GM12878 (cell line): ENCODE measurements around the gene TGM6. TPM values are rescaled to one million over a fixed set of nuclear protein-coding genes. Genes with fewer than 3 reads are reported as not detected.

Experiments used
- ATAC-seq: fragments of 200-7000 bp; cut with Tn5 transposase; 3 replicates; pipeline ENCODE4 v1.9.1; 2020; ENCODE audit warnings: mild to moderate bottlenecking, moderate library complexity
- BruUV-seq: library from RNA; stranded (reverse); fragments of 400-500 nt; replicated peaks from 2 replicates; lab custom pipeline; 2021; lab: Mats Ljungman, UMichigan
- CTCF ChIA-PET: fragments of 300-600 bp; sonication (Branson Sonifier 250); formaldehyde crosslinking; extraction: SDS; loops from one replicate; lab custom pipeline; 2021; ENCODE audit warnings: inconsistent platforms; lab: Yijun Ruan, JAX
- POLR2A ChIA-PET: fragments of 350-600 bp; formaldehyde crosslinking; extraction: SDS; loops from one replicate; lab custom pipeline; 2021; ENCODE audit warnings: inconsistent platforms; lab: Charles Lee
- RAD21 ChIA-PET: fragments of 300-600 bp; sonication (Branson Sonifier 250); formaldehyde crosslinking; loops from one replicate; lab custom pipeline; 2023; ENCODE audit warnings: antibody characterized with exemption; ENCODE audit not compliant: unreplicated experiment; lab: Charles Lee
- SMC1A ChIA-PET: fragments of 300-600 bp; sonication (Branson Sonifier 250); formaldehyde crosslinking; loops from one replicate; lab custom pipeline; 2023; ENCODE audit not compliant: unreplicated experiment, uncharacterized antibody; lab: Charles Lee
- DNase-seq: peaks from one replicate; pipeline ENCODE4 v3.0.0-alpha.2; 2011; ENCODE audit warnings: low read depth, low spot score
- FAIRE-seq: peaks from 3 replicates; lab custom pipeline; 2011; peaks lifted over from hg19 to GRCh38; lab: Jason Lieb, UNC
- H2AFZ ChIP-seq: 2 replicates; pipeline ENCODE4 v1.6.0; 2011; ENCODE audit warnings: low read depth, low read length, control low read depth; ENCODE audit not compliant: control insufficient read depth
- H3K27ac ChIP-seq: 2 replicates; pipeline ENCODE4 v1.5.1; 2011; ENCODE audit warnings: control low read depth; ENCODE audit not compliant: control insufficient read depth, insufficient read depth
- H3K27me3 ChIP-seq, 2 experiments: replicated peaks in 1 of 2; 2 replicates each; pipeline versions ENCODE4 v1.6.0 to v1.6.1; 2011; ENCODE audit warnings: low read length in 1 of 2; ENCODE audit not compliant: control insufficient read depth in 2 of 2, insufficient read depth in 2 of 2
- H3K36me3 ChIP-seq, 2 experiments: 2 replicates each; pipeline ENCODE4 v1.5.1; 2011; ENCODE audit warnings: low read length in 1 of 2; ENCODE audit not compliant: control insufficient read depth in 2 of 2, insufficient read depth in 2 of 2
- H3K4me1 ChIP-seq: 2 replicates; pipeline ENCODE4 v1.6.1; 2011; ENCODE audit warnings: mild to moderate bottlenecking, low read length, moderate library complexity, mixed read lengths; ENCODE audit not compliant: control insufficient read depth, insufficient read depth
- H3K4me2 ChIP-seq: 2 replicates; pipeline ENCODE4 v1.6.0; 2011; ENCODE audit warnings: control low read depth; ENCODE audit not compliant: control insufficient read depth, insufficient read depth
- H3K4me3 ChIP-seq: fragments of 200-600 bp; sonication (generic); 2 replicates; pipeline ENCODE4 v1.5.1; 2016
- H3K79me2 ChIP-seq: 2 replicates; pipeline ENCODE4 v1.6.0; 2011; ENCODE audit warnings: low read length; ENCODE audit not compliant: control insufficient read depth, insufficient read depth
- H3K9ac ChIP-seq: 2 replicates; pipeline ENCODE4 v1.8.0; 2011; ENCODE audit warnings: low read length, control low read depth, mixed read lengths; ENCODE audit not compliant: control insufficient read depth, insufficient read depth
- H3K9me3 ChIP-seq: replicated peaks from 3 replicates; pipeline ENCODE4 v1.5.1; 2011; ENCODE audit warnings: mild to moderate bottlenecking, low read length; ENCODE audit not compliant: control insufficient read depth, insufficient read depth
- H4K20me1 ChIP-seq: 2 replicates; pipeline ENCODE4 v1.6.0; 2011; ENCODE audit not compliant: control insufficient read depth, insufficient read depth
- ATF7 ChIP-seq: fragments of 450-650 bp; IDR thresholded peaks from 2 replicates; pipeline ENCODE4 v1.6.1; 2016; ENCODE audit warnings: low read depth, mild to moderate bottlenecking
- BCLAF1 ChIP-seq: fragments of 450-650 bp; IDR thresholded peaks from 2 replicates; pipeline ENCODE4 v1.6.1; 2017; ENCODE audit warnings: antibody characterized with exemption, mild to moderate bottlenecking, moderate library complexity
- CBX3 ChIP-seq: fragments of 200-600 bp; sonication (generic); IDR thresholded peaks from 2 replicates; pipeline ENCODE4 v1.6.1; 2016; ENCODE audit warnings: low read depth, borderline replicate concordance
- CHD2 ChIP-seq: IDR thresholded peaks from 2 replicates; pipeline ENCODE4 v1.6.1; 2011; ENCODE audit warnings: low read depth, low read length, improper control_type of control experiment, borderline replicate concordance
- ELK1 ChIP-seq: IDR thresholded peaks from 2 replicates; pipeline ENCODE4 v1.6.1; 2012; ENCODE audit warnings: low read depth, low read length, improper control_type of control experiment
- EZH2 ChIP-seq: IDR thresholded peaks from 2 replicates; pipeline ENCODE4 v1.6.1; 2012; ENCODE audit warnings: low read depth, mild to moderate bottlenecking, control low read depth, inconsistent platforms, low read length, borderline replicate concordance; ENCODE audit not compliant: control insufficient read depth
- FOS ChIP-seq: IDR thresholded peaks from 3 replicates; pipeline ENCODE4 v1.6.1; 2011; ENCODE audit warnings: borderline replicate concordance; ENCODE audit not compliant: insufficient read length; ENCODE audit errors: extremely low read depth
- HCFC1 ChIP-seq: fragments of 150-350 bp; IDR thresholded peaks from 2 replicates; pipeline ENCODE4 v1.6.1; 2014; ENCODE audit warnings: low read length
- KDM1A ChIP-seq: fragments of 200-600 bp; sonication (generic); IDR thresholded peaks from 2 replicates; pipeline ENCODE4 v1.6.1; 2016; ENCODE audit warnings: borderline replicate concordance
- KLF5 ChIP-seq: fragments of 450-650 bp; IDR thresholded peaks from 2 replicates; pipeline ENCODE4 v1.6.1; 2014; ENCODE audit warnings: mild to moderate bottlenecking; ENCODE audit not compliant: partially characterized antibody
- NBN ChIP-seq: fragments of 450-650 bp; IDR thresholded peaks from 2 replicates; pipeline ENCODE4 v1.6.1; 2016
- NFYB ChIP-seq: IDR thresholded peaks from 2 replicates; pipeline ENCODE4 v1.6.1; 2011; ENCODE audit warnings: low read depth, mild to moderate bottlenecking, low read length, improper control_type of control experiment, moderate library complexity; ENCODE audit not compliant: insufficient read depth
- PAX8 ChIP-seq: fragments of 450-650 bp; IDR thresholded peaks from 2 replicates; pipeline ENCODE4 v1.6.1; 2017; ENCODE audit warnings: mild to moderate bottlenecking, moderate library complexity
- POLR2AphosphoS5 ChIP-seq: IDR thresholded peaks from 2 replicates; pipeline ENCODE4 v1.6.1; 2011; ENCODE audit warnings: mild to moderate bottlenecking, low read length, inconsistent platforms
- RFX5 ChIP-seq: IDR thresholded peaks from 2 replicates; pipeline ENCODE4 v1.6.1; 2011; ENCODE audit warnings: low read depth, low read length, improper control_type of control experiment
- SMC3 ChIP-seq: IDR thresholded peaks from 2 replicates; pipeline ENCODE4 v1.6.1; 2011; ENCODE audit warnings: low read length, improper control_type of control experiment, borderline replicate concordance
- SPI1 ChIP-seq: IDR thresholded peaks from 2 replicates; pipeline ENCODE4 v1.6.1; 2011; ENCODE audit warnings: low read depth, mild to moderate bottlenecking, low read length, moderate library complexity, borderline replicate concordance; ENCODE audit not compliant: insufficient read depth
- YBX1 ChIP-seq: fragments of 450-650 bp; IDR thresholded peaks from 2 replicates; pipeline ENCODE4 v1.6.1; 2016; ENCODE audit warnings: antibody characterized with exemption
- ZBTB40 ChIP-seq: fragments of 450-650 bp; IDR thresholded peaks from 2 replicates; pipeline ENCODE4 v1.6.1; 2016; ENCODE audit warnings: mild to moderate bottlenecking, moderate library complexity, borderline replicate concordance
- WGBS: methylation state at CpG from one replicate; pipeline ENCODE4 v1.1.6; 2016; ENCODE audit warnings: low lambda C conversion rate; ENCODE audit not compliant: insufficient replicate concordance, insufficient coverage; ENCODE audit errors: missing lambda C conversion rate; 5-methylcytosine and 5-hydroxymethylcytosine counted together
- in situ Hi-C: fragments of 300-500 bp; cut with MboI; formaldehyde crosslinking; loops from 9 replicates; pipeline ENCODE4 v1.14.3; 2018; ENCODE audit warnings: mixed read lengths
- intact Hi-C: fragments of 100-400 bp; cut with micrococcal nuclease; formaldehyde crosslinking; loops from one replicate; pipeline ENCODE4 v1.14.2; 2022; ENCODE audit not compliant: unreplicated experiment
- polyA plus RNA-seq, 11 experiments: library from polyadenylated mRNA; depleted of rRNA in 4 of 11; unstranded in 6 of 11; stranded (reverse) in 5 of 11; fragments of >200 nt; fragmentation: Nextera tagmentation in 4 of 11; fragmentation: Illumina TruSeq in 1 of 11; extraction: Ambion mirVana in 4 of 11; extraction: Trizol in 1 of 11; gene quantifications; 1 replicate in 1 of 11; 2 replicates in 10 of 11; pipeline versions ENCODE4 v1.2.1 to v1.2.3, GENCODE V29; 2011 to 2016; ENCODE audit warnings: inconsistent platforms in 2 of 11, missing spikeins in 2 of 11, low read depth in 1 of 11
- total RNA-seq, 4 experiments: library from RNA; depleted of rRNA in 3 of 4; stranded (reverse); fragments of >200 nt in 3 of 4; fragmentation: Illumina TruSeq in 1 of 4; extraction: Trizol in 1 of 4; gene quantifications; 2 replicates each; pipeline versions ENCODE4 v1.2.1 to v1.2.3, GENCODE V29; 2013 to 2021

Gene TGM6
- total and polyA plus RNA-seq, 10 of the 15 experiments (the other 5 are each of a cell fraction or from before 2014, with no cell fraction given) = not detected

GRCh38 chr20:2337142-2337541 lies 43.6 kb upstream of the TGM6 start:
- H2AFZ ChIP-seq = no peak overlapping the region
- H3K9ac ChIP-seq = no peak overlapping the region
- H3K27ac ChIP-seq = no peak overlapping the region
- ChIA-PET POLR2A (no interaction called here), CTCF (no interaction called here), SMC1A (no interaction called here), RAD21 (no interaction called here)
- FAIRE-seq (no peak), ATAC-seq (no peak), DNase-seq (no peak)
- no peak overlapping the region for H3K4me3 ChIP-seq
- 70% methylated on average over 5 of the region's 5 CpGs for WGBS
- H3K27me3 ChIP-seq = peaks cover 2 to 9% of the 10 kb centered on the region in 2 experiments; a peak in 3 of 4 replicates
- H3K4me1 ChIP-seq = no peaks in the 10 kb centered on the region
- H4K20me1 ChIP-seq = no peaks in the 10 kb centered on the region
- no peaks in the 10 kb centered on the region for H3K9me3 ChIP-seq
- intact Hi-C loops = no loop called here
- no TSS peak for BruUV-seq
- no peaks in the 10 kb centered on the region for H3K79me2 ChIP-seq
- TF ChIP-seq POLR2AphosphoS5 (no peak), CBX3 (no peak), YBX1 (no peak), NFYB (no peak), BCLAF1 (no peak), ATF7 (no peak), KDM1A (no peak), ZBTB40 (no peak), HCFC1 (no peak), PAX8 (no peak), FOS (no peak), KLF5 (no peak), SMC3 (no peak), ELK1 (no peak), NBN (no peak), SPI1 (no peak), RFX5 (no peak), CHD2 (no peak), EZH2 (no peak)
- H3K4me2 ChIP-seq = no peak overlapping the region
- no peaks in the 10 kb centered on the region for H3K36me3 ChIP-seq
- in situ Hi-C loops = no loop called here
